RKO (cell line): ENCODE measurements around the gene ZMYM2.
"Not testable (repeated sequence)": the region's sequence is repeated elsewhere in the genome, so short reads cannot be mapped to it uniquely, and the experiment has no call there.

ENCODE experiments used
- DNase-seq: peaks from one replicate; pipeline ENCODE4 v3.0.0-alpha.2; 2016; ENCODE audit warnings: low spot score

Gene ZMYM2

GRCh38 chr13:19958155-19959111 is at the start of gene ZMYM2:
Gene ZMYM2, plus strand, starts transcription at chr13:19958727. Its CDS starts 34,346 bp downstream, at chr13:19993073.
- DNase-seq = peak; percentile 93

GRCh38 chr13:19910336-19911072 is 48.0 kb upstream of the ZMYM2 start:
- peak; percentile 60 for DNase-seq

GRCh38 chr13:19927117-19927748 is 31.3 kb upstream of the ZMYM2 start:
- DNase-seq = peak; percentile 63

- no peak for DNase-seq
These were observed 18.4 kb upstream of the ZMYM2 start for GRCh38 chr13:19940106-19940505.

- no peak for DNase-seq
These were observed 8.2 kb upstream of the ZMYM2 start for GRCh38 chr13:19950374-19950773.

- no peak for DNase-seq
These were observed 5.7 kb upstream of the ZMYM2 start for GRCh38 chr13:19952850-19953249.

- no peak for DNase-seq
These were observed 2.5 kb upstream of the ZMYM2 start for GRCh38 chr13:19955873-19956559.

GRCh38 chr13:19957320-19958154 is 990 bp upstream of the ZMYM2 start:
- no peak for DNase-seq

- peak; percentile 65 for DNase-seq
These were observed 759 bp downstream of the ZMYM2 start for GRCh38 chr13:19959141-19959830.

- peak; percentile 95 for DNase-seq
These were observed 1.5 kb downstream of the ZMYM2 start for GRCh38 chr13:19959831-19960652.

GRCh38 chr13:19960653-19960976 is 2.1 kb downstream of the ZMYM2 start:
- DNase-seq = peak; percentile 35

GRCh38 chr13:19961489-19961888 is 3.0 kb downstream of the ZMYM2 start:
- DNase-seq = no peak

- DNase-seq = peak; percentile 32
These were observed 3.4 kb downstream of the ZMYM2 start for GRCh38 chr13:19961924-19962323.

GRCh38 chr13:19962894-19963293 is 4.4 kb downstream of the ZMYM2 start:
- DNase-seq = no peak

GRCh38 chr13:19967621-19968020 is 9.1 kb downstream of the ZMYM2 start:
- DNase-seq = peak; percentile 21

- DNase-seq = not testable (repeated sequence)
These were observed 16.0 kb downstream of the ZMYM2 start for GRCh38 chr13:19974498-19975009.

- no peak for DNase-seq
These were observed 20.4 kb downstream of the ZMYM2 start for GRCh38 chr13:19978831-19979437.

GRCh38 chr13:19981685-19982238 is 23.2 kb downstream of the ZMYM2 start:
- DNase-seq = no peak
